H1 (cell line): Measurements from ENCODE around the gene FAM81B. TPM values are rescaled to one million over a fixed set of nuclear protein-coding genes. Genes with fewer than 3 reads are reported as not detected.

Experiments
- CTCF ChIA-PET: fragments of 300-600 bp; sonication (Branson Sonifier 250); formaldehyde crosslinking; loops from one replicate; lab custom pipeline; 2021; ENCODE audit not compliant: partially characterized antibody; lab: Charles Lee
- POLR2A ChIA-PET: fragments of 300-600 bp; sonication (Branson Sonifier 250); formaldehyde crosslinking; loops from one replicate; lab custom pipeline; 2021; ENCODE audit warnings: inconsistent platforms; ENCODE audit not compliant: partially characterized antibody; lab: Charles Lee
- DNase-seq, 2 experiments: peaks; one replicate each; pipeline versions ENCODE4 v3.0.0 to v3.0.0-alpha.2; 2010 to 2022; ENCODE audit warnings: low spot score in 2 of 2, low read depth in 1 of 2, mixed read lengths in 1 of 2
- FAIRE-seq: peaks from 2 replicates; lab custom pipeline; 2011; peaks lifted over from hg19 to GRCh38; lab: Jason Lieb, UNC
- H2AFZ ChIP-seq: 2 replicates; pipeline ENCODE4 v1.8.1; 2012; ENCODE audit warnings: low read length, inconsistent platforms
- H2AK5ac ChIP-seq: 2 replicates; pipeline ENCODE4 v1.6.1; 2013; ENCODE audit warnings: low read depth, low read length
- H2BK120ac ChIP-seq: replicated peaks from 2 replicates; pipeline ENCODE3; 2013; ENCODE audit warnings: low read depth, low read length, inconsistent platforms
- H2BK12ac ChIP-seq: 2 replicates; pipeline ENCODE4 v1.6.1; 2013; ENCODE audit warnings: low read depth, low read length
- H2BK15ac ChIP-seq: 2 replicates; pipeline ENCODE4 v1.6.1; 2013; ENCODE audit warnings: low read length
- H2BK20ac ChIP-seq: 2 replicates; pipeline ENCODE4 v1.6.1; 2013; ENCODE audit warnings: low read length
- H2BK5ac ChIP-seq: 2 replicates; pipeline ENCODE4 v1.6.1; 2013; ENCODE audit warnings: low read depth, low read length
- H3K14ac ChIP-seq: 2 replicates; pipeline ENCODE4 v1.6.1; 2013; ENCODE audit warnings: inconsistent platforms; ENCODE audit not compliant: insufficient read length
- H3K18ac ChIP-seq: 2 replicates; pipeline ENCODE4 v1.6.1; 2013; ENCODE audit warnings: low read length; ENCODE audit errors: extremely low read depth
- H3K23ac ChIP-seq: 2 replicates; pipeline ENCODE4 v1.6.1; 2013; ENCODE audit warnings: inconsistent platforms; ENCODE audit not compliant: insufficient read length
- H3K23me2 ChIP-seq: 2 replicates; pipeline ENCODE4 v1.6.1; 2013; ENCODE audit warnings: low read depth, low read length
- H3K27ac ChIP-seq: 2 replicates; pipeline ENCODE4 v1.6.1; 2011; ENCODE audit warnings: low read depth, low read length, inconsistent platforms
- H3K27me3 ChIP-seq, 4 experiments: replicated peaks in 1 of 4; 1 replicate in 1 of 4; 2 replicates in 3 of 4; pipeline versions ENCODE4 v1.6.1 to v1.8.1; 2011 to 2013; ENCODE audit warnings: low read length in 3 of 4, mild to moderate bottlenecking in 3 of 4, inconsistent platforms in 2 of 4, mixed read lengths in 2 of 4, moderate library complexity in 1 of 4; ENCODE audit not compliant: control insufficient read depth in 3 of 4, insufficient read depth in 3 of 4; ENCODE audit errors: extremely low read depth in 1 of 4
- H3K36me3 ChIP-seq, 4 experiments: 2 replicates each; pipeline versions ENCODE4 v1.6.1 to v1.8.1; 2011 to 2013; ENCODE audit warnings: mild to moderate bottlenecking in 4 of 4, low read length in 3 of 4, moderate library complexity in 2 of 4, control low read depth in 1 of 4, inconsistent platforms in 1 of 4; ENCODE audit not compliant: insufficient read depth in 4 of 4, control insufficient read depth in 2 of 4
- H3K4ac ChIP-seq: replicated peaks from 2 replicates; pipeline ENCODE3; 2013; ENCODE audit warnings: low read length, low read depth, mixed read lengths, inconsistent platforms; ENCODE audit not compliant: insufficient read length
- H3K4me1 ChIP-seq, 4 experiments: replicated peaks in 1 of 4; 1 replicate in 1 of 4; 2 replicates in 3 of 4; pipeline versions ENCODE4 v1.6.1 to v1.8.1; 2011 to 2013; ENCODE audit warnings: low read length in 3 of 4, inconsistent platforms in 2 of 4, mixed read lengths in 1 of 4; ENCODE audit not compliant: insufficient read depth in 4 of 4, control insufficient read depth in 3 of 4
- H3K4me2 ChIP-seq, 2 experiments: 2 replicates each; pipeline versions ENCODE4 v1.6.1 to v1.8.1; 2011 to 2013; ENCODE audit warnings: low read depth in 2 of 2, low read length in 2 of 2, control low read depth in 1 of 2, inconsistent platforms in 1 of 2, mild to moderate bottlenecking in 1 of 2; ENCODE audit not compliant: insufficient read depth in 1 of 2
- H3K4me3 ChIP-seq, 4 experiments: fragments of 200-600, 300-600 bp in 1 of 4; sonication (generic), shearing (Covaris generic), sonication (Bioruptor Twin) in 1 of 4; 2 replicates each; pipeline versions ENCODE4 v1.5.1 to v1.8.1; 2011 to 2016; ENCODE audit warnings: low read length in 4 of 4, low read depth in 3 of 4, control low read depth in 2 of 4, inconsistent platforms in 2 of 4, mild to moderate bottlenecking in 2 of 4, mixed read lengths in 1 of 4, moderate library complexity in 1 of 4; ENCODE audit not compliant: insufficient read depth in 2 of 4; ENCODE audit errors: extremely low read depth in 1 of 4
- H3K56ac ChIP-seq: replicated peaks from 2 replicates; pipeline ENCODE3; 2013; ENCODE audit warnings: low read depth, mild to moderate bottlenecking, mixed read lengths, low read length, inconsistent platforms; ENCODE audit not compliant: insufficient read length
- H3K79me1 ChIP-seq: 2 replicates; pipeline ENCODE4 v1.6.1; 2013; ENCODE audit warnings: low read depth, low read length, control low read depth
- H3K79me2 ChIP-seq, 2 experiments: 2 replicates each; pipeline versions ENCODE4 v1.6.1 to v1.8.1; 2012 to 2013; ENCODE audit warnings: low read length in 2 of 2, mild to moderate bottlenecking in 2 of 2, inconsistent platforms in 1 of 2; ENCODE audit not compliant: insufficient read depth in 2 of 2, control insufficient read depth in 1 of 2
- H3K9ac ChIP-seq, 4 experiments: replicated peaks in 1 of 4; 1 replicate in 1 of 4; 2 replicates in 3 of 4; pipeline versions ENCODE4 v1.6.1 to v1.8.1; 2011 to 2013; ENCODE audit warnings: low read depth in 3 of 4, low read length in 3 of 4, control low read depth in 2 of 4, mild to moderate bottlenecking in 2 of 4, moderate library complexity in 2 of 4, inconsistent platforms in 1 of 4; ENCODE audit errors: extremely low read depth in 1 of 4
- H3K9me3 ChIP-seq, 2 experiments: 2 replicates each; pipeline versions ENCODE4 v1.6.1 to v1.8.1; 2012 to 2013; ENCODE audit warnings: mild to moderate bottlenecking in 2 of 2, moderate library complexity in 2 of 2, control low read depth in 1 of 2, inconsistent platforms in 1 of 2, low read depth in 1 of 2, low read length in 1 of 2, mixed read lengths in 1 of 2; ENCODE audit not compliant: insufficient read depth in 2 of 2
- H4K20me1 ChIP-seq, 2 experiments: replicated peaks in 1 of 2; 2 replicates each; pipeline versions ENCODE3 to v1.8.1; 2011 to 2013; ENCODE audit warnings: inconsistent platforms in 2 of 2, low read length in 2 of 2, mild to moderate bottlenecking in 1 of 2; ENCODE audit not compliant: insufficient read depth in 2 of 2, control insufficient read depth in 1 of 2
- H4K5ac ChIP-seq: 2 replicates; pipeline ENCODE4 v1.6.1; 2013; ENCODE audit warnings: low read length, low read depth, mixed read lengths, inconsistent platforms; ENCODE audit not compliant: insufficient read length
- H4K8ac ChIP-seq: 2 replicates; pipeline ENCODE4 v1.8.0; 2013; ENCODE audit warnings: mild to moderate bottlenecking, moderate library complexity, low read length, inconsistent platforms; ENCODE audit not compliant: insufficient read depth; ENCODE audit errors: extremely low read depth
- H4K91ac ChIP-seq: replicated peaks from 2 replicates; pipeline ENCODE3; 2013; ENCODE audit warnings: low read length, mixed read lengths, inconsistent platforms; ENCODE audit not compliant: insufficient read length
- BACH1 ChIP-seq: IDR thresholded peaks from 2 replicates; pipeline ENCODE4 v1.6.1; 2012; ENCODE audit warnings: low read length, improper control_type of control experiment
- CBX5 ChIP-seq: fragments of 300-800, 300-1000 bp; sonication (generic); IDR thresholded peaks from 2 replicates; pipeline ENCODE4 v1.7.1; 2016; ENCODE audit warnings: antibody characterized with exemption, low read length, low read depth
- CHD1 ChIP-seq: IDR thresholded peaks from 2 replicates; pipeline ENCODE4 v1.6.1; 2012; ENCODE audit warnings: low read depth, low read length, improper control_type of control experiment
- CHD2 ChIP-seq: IDR thresholded peaks from 2 replicates; pipeline ENCODE4 v1.6.1; 2012; ENCODE audit warnings: low read length, improper control_type of control experiment
- EZH2 ChIP-seq: fragments of 200-600 bp; sonication (generic); IDR thresholded peaks from 2 replicates; pipeline ENCODE4 v1.7.1; 2012; ENCODE audit warnings: low read depth, mild to moderate bottlenecking, moderate library complexity, low read length, inconsistent platforms; ENCODE audit not compliant: severe bottlenecking
- GTF2F1 ChIP-seq: IDR thresholded peaks from 2 replicates; pipeline ENCODE4 v1.6.1; 2012; ENCODE audit warnings: low read depth, low read length, improper control_type of control experiment, borderline replicate concordance
- HDAC6 ChIP-seq: IDR thresholded peaks from one replicate; pipeline ENCODE4 v1.7.1; 2012; ENCODE audit warnings: low read depth, mild to moderate bottlenecking, inconsistent platforms, low read length, moderate library complexity
- MAFK ChIP-seq: IDR thresholded peaks from 2 replicates; pipeline ENCODE4 v1.6.1; 2012; ENCODE audit warnings: low read depth, mild to moderate bottlenecking, improper control_type of control experiment, low read length
- POLR2AphosphoS5 ChIP-seq: IDR thresholded peaks from 2 replicates; pipeline ENCODE4 v1.6.1; 2011; ENCODE audit warnings: low read depth, low read length
- RAD21 ChIP-seq, 2 experiments: IDR thresholded peaks in 1 of 2; conservative IDR thresholded peaks in 1 of 2; 2 replicates each; pipeline ENCODE4 v1.6.1; 2011; ENCODE audit warnings: low read depth in 2 of 2, low read length in 2 of 2, improper control_type of control experiment in 1 of 2, inconsistent platforms in 1 of 2, mild to moderate bottlenecking in 1 of 2, moderate library complexity in 1 of 2
- RBBP5 ChIP-seq: IDR thresholded peaks from 2 replicates; pipeline ENCODE4 v1.7.1; 2012; ENCODE audit warnings: low read depth, mild to moderate bottlenecking, inconsistent platforms, low read length, moderate library complexity, borderline replicate concordance
- RXRA ChIP-seq: IDR thresholded peaks from 2 replicates; pipeline ENCODE4 v1.6.1; 2011; ENCODE audit warnings: low read depth, mild to moderate bottlenecking, low read length, moderate library complexity; ENCODE audit not compliant: insufficient read depth
- TAF1 ChIP-seq: IDR thresholded peaks from 2 replicates; pipeline ENCODE4 v1.6.1; 2011; ENCODE audit warnings: mild to moderate bottlenecking, low read depth, low read length
- ZNF274 ChIP-seq: IDR thresholded peaks from 2 replicates; pipeline ENCODE4 v1.7.0; 2012; ENCODE audit warnings: low read length, borderline replicate concordance; ENCODE audit errors: extremely low read depth
- WGBS, 2 experiments: shearing (Covaris generic) in 1 of 2; methylation state at CpG; one replicate each; pipeline versions ENCODE4 v1.1.6 to v1.1.7; 2013 to 2015; ENCODE audit warnings: low lambda C conversion rate in 2 of 2, mixed read lengths in 2 of 2, inconsistent platforms in 1 of 2, low coverage in 1 of 2, missing lambda C conversion rate in 1 of 2; ENCODE audit not compliant: insufficient replicate concordance in 2 of 2, insufficient coverage in 1 of 2, insufficient read length in 1 of 2; ENCODE audit errors: extremely low coverage in 1 of 2, missing lambda C conversion rate in 1 of 2; 5-methylcytosine and 5-hydroxymethylcytosine counted together
- polyA plus RNA-seq, 7 experiments: library from polyadenylated mRNA; depleted of rRNA in 3 of 7; stranded (reverse) in 5 of 7; unstranded in 2 of 7; fragments of >200 nt in 5 of 7; fragments of 200-250 nt in 2 of 7; gene quantifications; 1 replicate in 5 of 7; 2 replicates in 1 of 7; 4 replicates in 1 of 7; pipeline versions ENCODE4 v1.2.1 to v1.2.3, GENCODE V29; 2011 to 2013; ENCODE audit warnings: missing spikeins in 2 of 7, mixed read lengths in 2 of 7
- total RNA-seq: library from RNA; stranded (reverse); fragmentation: NEBNext Ultra II Directional; extraction: Animal tissue kit (Norgen Biotek cat#: 25700); gene quantifications from 2 replicates; pipeline ENCODE4 v1.2.1, GENCODE V29; 2021

The FAM81B gene
- total and polyA plus RNA-seq, 2 of the 8 experiments (the other 6 are each of a cell fraction or from before 2014, with no cell fraction given) = not detected

DNA sequence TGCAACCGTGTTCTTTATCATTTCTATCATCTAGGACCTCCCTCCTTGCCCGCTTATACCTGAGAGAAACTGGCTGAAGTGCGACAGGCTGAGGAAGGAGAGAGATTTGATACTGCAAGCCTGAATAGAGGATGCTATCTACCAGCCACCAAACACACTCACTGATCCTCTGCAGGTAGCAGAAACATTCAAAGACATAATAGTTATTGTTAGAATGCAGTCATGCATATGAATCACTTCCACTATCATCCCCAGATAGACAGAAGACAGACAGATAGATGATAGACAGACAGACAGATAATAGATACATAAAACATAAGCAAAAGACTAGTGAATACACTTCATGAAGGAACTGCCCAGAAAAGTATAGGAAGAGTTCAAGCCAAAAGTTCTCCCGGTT, 32.9 kb downstream of the FAM81B start:
- no peaks in the 10 kb centered on the region for H3K27me3 ChIP-seq
- no peaks in the 10 kb centered on the region for H3K79me1 ChIP-seq
- no peak overlapping the region for H2BK20ac ChIP-seq
- no peak overlapping the region for H4K91ac ChIP-seq
- CTCF ChIA-PET = no interaction called here
- DNase-seq (no peak), FAIRE-seq (no peak)
- H3K4me3 ChIP-seq = no peak overlapping the region
- H3K9me3 ChIP-seq = no peaks in the 10 kb centered on the region
- no peak overlapping the region for H3K4ac ChIP-seq
- H2BK120ac ChIP-seq = no peak overlapping the region
- H4K5ac ChIP-seq = no peak overlapping the region
- no peaks in the 10 kb centered on the region for H4K20me1 ChIP-seq
- H3K4me1 ChIP-seq = no peaks in the 10 kb centered on the region
- H3K36me3 ChIP-seq = no peaks in the 10 kb centered on the region
- H3K56ac ChIP-seq = no peak overlapping the region
- H3K14ac ChIP-seq = no peak overlapping the region
- H2BK12ac ChIP-seq = no peak overlapping the region
- no peak overlapping the region for H2AK5ac ChIP-seq
- H3K23me2 ChIP-seq = no peaks in the 10 kb centered on the region
- POLR2A ChIA-PET = no interaction called here
- H3K79me2 ChIP-seq = no peaks in the 10 kb centered on the region
- H2BK5ac ChIP-seq = no peak overlapping the region
- H3K23ac ChIP-seq = no peak overlapping the region
- H3K27ac ChIP-seq = no peak overlapping the region
- H2AFZ ChIP-seq = 0 out of 2 replicates have a peak overlapping the region, but pooled peaks have one; percentile 17
- H3K18ac ChIP-seq = no peak overlapping the region
- no peak overlapping the region for H2BK15ac ChIP-seq
- 87% methylated on average over 4 of the region's 4 CpGs; no CpG with 5 or more reads in 1 of the 2 experiments for WGBS, 2 experiments
- no peak overlapping the region for H4K8ac ChIP-seq
- no peak overlapping the region for H3K9ac ChIP-seq
- H3K4me2 ChIP-seq = no peak overlapping the region
- TF ChIP-seq CHD1 (no peak), CBX5 (no peak), POLR2AphosphoS5 (no peak), RAD21 (IDR thresholded peaks at IDR 0.05 in 1 of 2, conservative IDR thresholded peaks at IDR 0.05 in 1 of 2; ENCODE audit: low read depth in 2 of 2, low read length in 2 of 2) (no peak), MAFK (no peak), HDAC6 (no peak), RBBP5 (no peak), EZH2 (no peak), CHD2 (no peak), RXRA (no peak), BACH1 (no peak), GTF2F1 (no peak), TAF1 (no peak), ZNF274 (no peak)
